ENCODE data around the gene ZNF100.
A peak's percentile ranks its signal among the peaks of the same experiment; 100 is the strongest.
"Not testable (repeated sequence)": the region's sequence is repeated elsewhere in the genome, so short reads cannot be mapped to it uniquely, and the experiment has no call there.

ZNF100 gene

DNA sequence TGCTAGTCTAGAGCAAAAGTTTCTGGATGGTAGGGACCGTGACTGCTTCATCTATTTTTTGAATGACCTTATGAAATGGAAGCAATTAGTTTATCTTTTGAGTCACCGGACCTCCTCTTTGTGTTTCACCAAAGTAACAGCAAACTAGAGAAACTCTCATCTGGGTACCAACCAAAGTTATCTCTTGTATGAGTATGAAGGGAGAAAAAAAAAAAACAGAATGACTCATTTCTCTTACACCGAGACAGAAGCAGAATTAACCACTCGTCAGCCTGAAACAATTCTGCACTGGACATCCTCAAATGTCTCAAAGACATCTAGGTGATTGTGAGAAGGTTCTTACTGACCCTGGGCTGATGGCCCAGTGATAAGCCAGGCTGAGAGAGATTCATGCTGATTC, 18.3 kb downstream of the ZNF100 start:
- no peak for TF ChIP-seq JUND (IDR thresholded peaks at IDR 0.05; ENCODE audit: low read depth)
- in situ Hi-C loops (cut with HindIII; ENCODE audit: low pct_unique_long_range_greater_than_20kb, low sequenced_read_pairs) = no loop called here
- no peak for DNase-seq (ENCODE audit: low read depth in 1 of 2, low spot score in 1 of 2)

DNA sequence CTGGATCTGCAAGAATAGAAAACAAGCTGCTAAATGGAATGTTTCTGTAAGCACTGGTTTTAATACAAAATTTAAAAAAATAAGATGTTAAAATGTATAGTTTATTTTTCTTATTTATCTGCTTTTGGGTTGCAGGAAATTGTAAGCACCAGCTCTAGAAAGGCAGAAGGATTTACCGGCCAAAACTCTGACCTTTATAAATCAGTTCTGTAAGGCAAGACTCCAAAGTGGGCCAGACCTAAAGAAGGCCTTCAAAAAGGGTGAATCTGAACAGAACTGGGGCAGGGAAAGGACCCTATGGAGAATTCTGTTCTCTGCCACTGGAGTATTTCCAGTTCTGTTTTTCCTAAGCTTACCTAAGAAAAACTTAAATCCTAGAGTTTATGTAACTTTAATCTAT, 19.3 kb downstream of the ZNF100 start:
- in situ Hi-C loops (cut with HindIII; ENCODE audit: low pct_unique_long_range_greater_than_20kb, low sequenced_read_pairs) = no loop called here
- no peak for TF ChIP-seq JUND (IDR thresholded peaks at IDR 0.05; ENCODE audit: low read depth)
- no peak for DNase-seq (ENCODE audit: low read depth in 1 of 2, low spot score in 1 of 2)

- DNase-seq (ENCODE audit: low read depth in 1 of 2, low spot score in 1 of 2) = no peak
- TF ChIP-seq JUND (IDR thresholded peaks at IDR 0.05; ENCODE audit: low read depth) = no peak
- in situ Hi-C loops (cut with HindIII; ENCODE audit: low pct_unique_long_range_greater_than_20kb, low sequenced_read_pairs) = no loop called here
Observed at GRCh38 chr19:21740559-21740958, 26.8 kb downstream of the ZNF100 start.

- in situ Hi-C loops (cut with HindIII; ENCODE audit: low pct_unique_long_range_greater_than_20kb, low sequenced_read_pairs); DNase-seq (ENCODE audit: low read depth in 1 of 2, low spot score in 1 of 2): not testable (repeated sequence)
Observed at GRCh38 chr19:21726942-21727747, 40.2 kb downstream of the ZNF100 start.

- DNase-seq (ENCODE audit: low read depth in 1 of 2, low spot score in 1 of 2) = no peak
- in situ Hi-C loops (cut with HindIII; ENCODE audit: low pct_unique_long_range_greater_than_20kb, low sequenced_read_pairs) = no loop called here
- no peak for TF ChIP-seq JUND (IDR thresholded peaks at IDR 0.05; ENCODE audit: low read depth)
Observed at GRCh38 chr19:21713761-21714160, 53.6 kb downstream of the ZNF100 start.

DNA sequence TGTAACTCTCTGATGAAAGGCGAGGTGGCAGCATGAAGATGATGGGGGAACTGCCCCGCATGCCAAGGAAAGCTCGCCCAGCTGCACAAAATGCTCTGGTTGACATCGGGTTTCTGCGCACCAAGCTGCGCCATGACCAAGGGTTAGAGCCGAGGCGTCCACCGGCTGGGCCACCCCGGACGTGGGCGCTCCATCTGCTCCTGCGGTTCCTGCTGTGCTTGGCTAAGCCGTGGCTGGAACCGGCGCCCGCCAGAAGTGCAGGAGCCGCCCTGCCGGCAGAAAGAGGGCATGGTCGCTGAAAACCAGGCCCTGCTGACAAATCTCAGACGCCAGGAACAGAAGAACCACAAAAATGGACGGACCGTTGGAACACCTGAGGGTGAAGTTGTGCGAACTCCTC, 57.9 kb downstream of the ZNF100 start:
- DNase-seq (ENCODE audit: low read depth in 1 of 2, low spot score in 1 of 2) = no peak
- in situ Hi-C loops (cut with HindIII; ENCODE audit: low pct_unique_long_range_greater_than_20kb, low sequenced_read_pairs) = no loop called here
- no peak for TF ChIP-seq JUND (IDR thresholded peaks at IDR 0.05; ENCODE audit: low read depth)

DNA sequence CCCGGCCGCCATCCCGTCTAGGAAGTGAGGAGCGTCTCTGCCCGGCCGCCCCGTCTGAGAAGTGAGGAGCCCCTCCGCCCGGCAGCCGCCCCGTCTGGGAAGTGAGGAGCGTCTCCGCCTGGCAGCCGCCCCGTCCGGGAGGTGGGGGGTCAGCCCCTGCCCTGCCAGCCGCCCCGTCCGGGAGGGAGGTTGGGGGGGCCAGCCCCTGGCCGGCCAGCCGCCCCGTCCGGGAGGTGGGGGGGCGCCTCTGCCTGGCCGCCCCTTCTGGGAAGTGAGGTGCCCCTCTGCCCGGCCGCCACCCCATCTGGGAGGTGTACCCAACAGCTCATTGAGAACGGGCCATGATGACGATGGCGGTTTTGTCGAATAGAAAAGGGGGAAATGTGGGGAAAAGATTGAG, 59.5 kb downstream of the ZNF100 start:
- DNase-seq (ENCODE audit: low read depth in 1 of 2, low spot score in 1 of 2); in situ Hi-C loops (cut with HindIII; ENCODE audit: low pct_unique_long_range_greater_than_20kb, low sequenced_read_pairs): not testable (repeated sequence)

DNA sequence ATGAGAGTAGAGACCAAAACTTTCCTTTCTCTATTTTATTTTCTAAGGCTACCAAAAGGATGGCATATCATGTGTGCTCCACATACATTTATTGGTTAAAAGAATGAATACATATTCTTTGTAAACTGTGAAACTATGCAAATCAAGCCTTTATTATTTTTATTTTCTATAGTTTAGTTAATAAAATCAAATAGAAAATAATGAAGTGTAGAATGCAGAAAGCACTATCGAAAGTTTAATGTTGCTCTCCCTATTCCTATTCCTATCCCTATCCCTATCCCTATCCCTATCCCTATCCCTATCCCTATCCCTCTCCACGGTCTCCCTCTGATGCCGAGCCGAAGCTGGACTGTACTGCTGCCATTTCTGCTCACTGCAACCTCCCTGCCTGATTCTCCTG, 60.3 kb downstream of the ZNF100 start:
- in situ Hi-C loops (cut with HindIII; ENCODE audit: low pct_unique_long_range_greater_than_20kb, low sequenced_read_pairs) = no loop called here
- TF ChIP-seq JUND (IDR thresholded peaks at IDR 0.05; ENCODE audit: low read depth) = no peak
- no peak for DNase-seq (ENCODE audit: low read depth in 1 of 2, low spot score in 1 of 2)

DNA sequence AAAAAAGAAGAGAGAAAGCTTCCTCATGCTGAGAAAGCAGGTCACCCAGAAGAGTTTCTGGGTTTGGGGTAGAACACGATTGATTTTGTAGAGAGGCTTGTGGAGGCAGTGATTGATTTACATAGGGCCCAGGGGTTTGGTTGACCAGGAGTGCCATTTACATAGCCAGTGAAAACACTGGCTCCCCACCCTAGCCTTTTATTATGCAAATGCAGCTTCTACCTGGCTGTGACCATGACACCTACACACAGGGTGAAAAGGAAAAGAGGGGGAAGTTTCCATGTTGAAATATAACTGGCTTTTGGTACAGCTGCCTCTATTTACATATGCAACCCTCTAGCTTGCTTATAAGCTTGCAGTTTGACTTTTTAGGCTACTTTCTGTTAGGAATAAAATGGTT, 62.0 kb downstream of the ZNF100 start:
- TF ChIP-seq JUND (IDR thresholded peaks at IDR 0.05; ENCODE audit: low read depth) = no peak
- in situ Hi-C loops (cut with HindIII; ENCODE audit: low pct_unique_long_range_greater_than_20kb, low sequenced_read_pairs) = no loop called here

GRCh38 chr19:21704320-21704719, 63.1 kb downstream of the ZNF100 start:
- no peak for DNase-seq (ENCODE audit: low read depth in 1 of 2, low spot score in 1 of 2)
- in situ Hi-C loops (cut with HindIII; ENCODE audit: low pct_unique_long_range_greater_than_20kb, low sequenced_read_pairs) = no loop called here
- TF ChIP-seq JUND (IDR thresholded peaks at IDR 0.05; ENCODE audit: low read depth) = no peak

More for the DNA sequence above, 62.0 kb downstream of the ZNF100 start:
- DNase-seq (ENCODE audit: low read depth in 1 of 2, low spot score in 1 of 2) = no peak

DNA sequence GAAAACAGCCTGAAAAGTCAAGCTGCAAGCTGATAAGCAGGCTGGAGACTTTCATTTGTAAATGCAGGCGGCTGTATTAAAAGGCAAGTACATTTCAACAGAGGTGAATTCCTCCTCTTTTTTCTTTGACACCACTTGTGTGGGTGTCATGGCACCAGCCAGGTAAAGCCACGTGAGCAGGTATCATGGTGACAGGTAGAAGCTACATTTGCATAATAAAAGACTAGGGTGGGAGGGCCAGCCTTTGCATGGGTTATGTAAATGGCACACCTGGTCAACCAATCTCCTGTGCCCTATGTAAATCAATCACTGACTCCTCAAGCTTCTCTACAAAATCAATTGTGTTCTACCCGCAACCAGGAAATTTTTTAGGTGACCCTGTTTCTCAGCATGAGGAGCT, 68.2 kb downstream of the ZNF100 start:
- DNase-seq (ENCODE audit: low read depth in 1 of 2, low spot score in 1 of 2) = peak; percentile 3 to 92
- in situ Hi-C loops (cut with HindIII; ENCODE audit: low pct_unique_long_range_greater_than_20kb, low sequenced_read_pairs) = no loop called here
- no peak for TF ChIP-seq JUND (IDR thresholded peaks at IDR 0.05; ENCODE audit: low read depth)

DNA sequence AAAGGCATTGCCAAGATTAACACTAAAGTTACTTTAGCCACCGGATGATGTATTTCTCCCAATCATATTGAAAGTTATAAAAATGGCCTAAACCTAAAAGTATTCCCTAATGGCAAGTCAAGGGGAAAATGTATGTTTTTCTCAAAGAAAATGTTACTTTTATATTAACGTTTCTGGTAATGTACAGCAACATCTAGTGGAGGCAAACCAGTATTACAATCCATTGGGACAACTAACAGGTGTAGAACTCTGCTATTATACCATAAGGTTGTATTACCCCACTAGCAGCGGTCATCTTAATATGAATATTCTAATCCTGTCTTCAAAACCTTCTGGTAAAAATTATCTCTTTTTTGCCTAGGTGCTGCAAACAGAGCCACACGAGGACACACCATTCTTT, 69.2 kb downstream of the ZNF100 start:
- TF ChIP-seq JUND (IDR thresholded peaks at IDR 0.05; ENCODE audit: low read depth) = no peak
- in situ Hi-C loops (cut with HindIII; ENCODE audit: low pct_unique_long_range_greater_than_20kb, low sequenced_read_pairs) = no loop called here
- peak in 1 of 2 experiments; percentile 68 for DNase-seq (ENCODE audit: low read depth in 1 of 2, low spot score in 1 of 2)

GRCh38 chr19:21697698-21698097, 69.7 kb downstream of the ZNF100 start:
- in situ Hi-C loops (cut with HindIII; ENCODE audit: low pct_unique_long_range_greater_than_20kb, low sequenced_read_pairs) = no loop called here
- DNase-seq (ENCODE audit: low read depth in 1 of 2, low spot score in 1 of 2) = no peak
- TF ChIP-seq JUND (IDR thresholded peaks at IDR 0.05; ENCODE audit: low read depth) = no peak

Measured in T47D (cell line).